ENCODE measurements around the gene HEXB. TPM values are rescaled to one million over a fixed set of nuclear protein-coding genes. Genes with fewer than 3 reads are reported as not detected.
"Not testable (repeated sequence)": the region's sequence is repeated elsewhere in the genome, so short reads cannot be mapped to it uniquely, and the experiment has no call there.

HEXB gene
- total RNA-seq, 1 donor from 2014 or later: 294 TPM

GRCh38 chr5:74722271-74722670 is 37.2 kb downstream of the HEXB start:
- H3K9me3 ChIP-seq: no peaks in the 10 kb centered on the region
- H3K4me3 ChIP-seq: no peak overlapping the region
- H3K27ac ChIP-seq: no peak overlapping the region
- peaks cover 99% of the 10 kb centered on the region for H3K36me3 ChIP-seq
- no peaks in the 10 kb centered on the region for H3K27me3 ChIP-seq
- TF ChIP-seq, protein P1, sequence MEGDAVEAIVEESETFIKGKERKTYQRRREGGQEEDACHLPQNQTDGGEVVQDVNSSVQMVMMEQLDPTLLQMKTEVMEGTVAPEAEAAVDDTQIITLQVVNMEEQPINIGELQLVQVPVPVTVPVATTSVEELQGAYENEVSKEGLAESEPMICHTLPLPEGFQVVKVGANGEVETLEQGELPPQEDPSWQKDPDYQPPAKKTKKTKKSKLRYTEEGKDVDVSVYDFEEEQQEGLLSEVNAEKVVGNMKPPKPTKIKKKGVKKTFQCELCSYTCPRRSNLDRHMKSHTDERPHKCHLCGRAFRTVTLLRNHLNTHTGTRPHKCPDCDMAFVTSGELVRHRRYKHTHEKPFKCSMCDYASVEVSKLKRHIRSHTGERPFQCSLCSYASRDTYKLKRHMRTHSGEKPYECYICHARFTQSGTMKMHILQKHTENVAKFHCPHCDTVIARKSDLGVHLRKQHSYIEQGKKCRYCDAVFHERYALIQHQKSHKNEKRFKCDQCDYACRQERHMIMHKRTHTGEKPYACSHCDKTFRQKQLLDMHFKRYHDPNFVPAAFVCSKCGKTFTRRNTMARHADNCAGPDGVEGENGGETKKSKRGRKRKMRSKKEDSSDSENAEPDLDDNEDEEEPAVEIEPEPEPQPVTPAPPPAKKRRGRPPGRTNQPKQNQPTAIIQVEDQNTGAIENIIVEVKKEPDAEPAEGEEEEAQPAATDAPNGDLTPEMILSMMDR (IDR thresholded peaks at IDR 0.05): no peak
- intact Hi-C loops (cut with DNase I): no loop called here
- no peaks in the 10 kb centered on the region for H3K4me1 ChIP-seq
- DNase-seq (no peak), ATAC-seq (no peak)

- DNase-seq (no peak), ATAC-seq (no peak)
- H3K36me3 ChIP-seq: peaks cover 86% of the 10 kb centered on the region
These were observed 40.3 kb downstream of the HEXB start for GRCh38 chr5:74725331-74725730.

GRCh38 chr5:74736759-74737158 is 51.7 kb downstream of the HEXB start:
- no peaks in the 10 kb centered on the region for H3K4me1 ChIP-seq
- TF ChIP-seq, protein P1 (IDR thresholded peaks at IDR 0.05): no peak

More at GRCh38 chr5:74725331-74725730, 40.3 kb downstream of the HEXB start:
- Histone ChIP-seq H3K27ac (no peak overlapping the region), H3K4me1 (no peaks in the 10 kb centered on the region), H3K27me3 (no peaks in the 10 kb centered on the region), H3K4me3 (no peak overlapping the region), H3K9me3 (no peaks in the 10 kb centered on the region)
- intact Hi-C loops (cut with DNase I): no loop called here
- TF ChIP-seq, protein P1 (IDR thresholded peaks at IDR 0.05): no peak

GRCh38 chr5:74738406-74738805 is 53.4 kb downstream of the HEXB start:
- Histone ChIP-seq H3K36me3 (peaks cover 75% of the 10 kb centered on the region), H3K27ac (no peak overlapping the region), H3K27me3 (no peaks in the 10 kb centered on the region), H3K4me3 (no peak overlapping the region), H3K4me1 (no peaks in the 10 kb centered on the region), H3K9me3 (no peaks in the 10 kb centered on the region)
- intact Hi-C loops (cut with DNase I): no loop called here
- ATAC-seq (no peak), DNase-seq (no peak)
- TF ChIP-seq, protein P1 (IDR thresholded peaks at IDR 0.05): no peak

More at GRCh38 chr5:74736759-74737158, 51.7 kb downstream of the HEXB start:
- intact Hi-C loops (cut with DNase I): no loop called here
- ATAC-seq (no peak), DNase-seq (no peak)
- Histone ChIP-seq H3K36me3 (peaks cover 84% of the 10 kb centered on the region), H3K27me3 (no peaks in the 10 kb centered on the region), H3K9me3 (no peaks in the 10 kb centered on the region), H3K4me3 (no peak overlapping the region), H3K27ac (no peak overlapping the region)

- H3K27me3 ChIP-seq; ATAC-seq; intact Hi-C loops (cut with DNase I); H3K4me1 ChIP-seq; H3K9me3 ChIP-seq; DNase-seq; H3K4me3 ChIP-seq; H3K27ac ChIP-seq: not testable (repeated sequence)
- peaks cover 76% of the 10 kb centered on the region for H3K36me3 ChIP-seq
These were observed 63.7 kb downstream of the HEXB start for GRCh38 chr5:74748742-74749141.

DNA sequence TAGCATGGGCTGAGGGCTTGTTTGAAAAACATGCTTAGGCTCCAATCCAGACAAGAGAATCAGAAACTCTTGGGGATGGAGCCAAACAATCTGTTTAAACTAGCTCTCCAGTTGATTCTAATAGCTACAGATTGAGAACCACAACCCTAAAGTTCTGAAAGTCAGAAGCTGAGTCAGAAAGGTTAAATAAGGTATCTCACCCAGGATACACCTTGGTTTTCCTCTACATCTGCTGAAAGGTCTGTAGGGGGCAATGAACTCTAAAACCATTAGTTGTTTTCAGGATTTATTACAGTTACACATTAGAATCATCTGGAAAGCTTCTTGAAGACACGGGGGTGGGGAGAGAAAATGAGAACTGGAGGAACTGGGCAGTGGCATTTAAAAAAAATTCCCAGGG is 76.2 kb downstream of the HEXB start:
- H3K27me3 ChIP-seq: no peaks in the 10 kb centered on the region
- intact Hi-C loops (cut with DNase I): no loop called here
- no peak overlapping the region for H3K27ac ChIP-seq
- H3K9me3 ChIP-seq: no peaks in the 10 kb centered on the region
- ATAC-seq: no peak
- peaks cover 14% of the 10 kb centered on the region for H3K4me1 ChIP-seq
- DNase-seq: no peak
- TF ChIP-seq, protein P1 (IDR thresholded peaks at IDR 0.05): no peak
- H3K4me3 ChIP-seq: no peak overlapping the region
- peaks cover 72% of the 10 kb centered on the region for H3K36me3 ChIP-seq

Measured in upper lobe of right lung (tissue), 1 donor.